ENCODE measurements around the gene MIF4GD.
"Not testable (repeated sequence)": the region's sequence is repeated elsewhere in the genome, so short reads cannot be mapped to it uniquely, and the experiment has no call there.

The MIF4GD gene

DNA sequence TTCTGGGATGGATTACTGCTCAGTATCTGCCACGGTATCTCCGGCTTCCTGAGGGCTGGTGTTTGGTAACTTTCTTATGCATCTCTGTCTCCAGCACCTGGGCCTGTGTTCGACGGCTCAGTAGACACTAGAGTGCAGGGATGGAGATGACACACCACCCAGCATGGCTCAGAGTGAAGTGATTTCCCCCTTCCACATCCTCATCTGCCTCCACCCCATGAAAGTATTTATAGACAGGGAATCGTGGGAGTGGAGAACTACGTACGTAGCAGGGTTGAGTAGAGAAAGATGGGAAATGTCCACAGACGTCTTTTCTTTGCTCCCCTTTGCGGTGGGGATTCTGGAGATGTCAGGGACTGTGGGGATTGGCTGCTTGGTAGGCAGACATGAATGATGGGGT is 30.0 kb upstream of the MIF4GD start:
- no peak overlapping the region for H3K4me3 ChIP-seq (ENCODE audit: low read depth, low read length)
- in situ Hi-C loops (cut with HindIII; ENCODE audit: low sequenced_read_pairs): no loop called here
- DNase-seq (ENCODE audit: low read depth, low spot score): no peak
- TF ChIP-seq, protein P1, sequence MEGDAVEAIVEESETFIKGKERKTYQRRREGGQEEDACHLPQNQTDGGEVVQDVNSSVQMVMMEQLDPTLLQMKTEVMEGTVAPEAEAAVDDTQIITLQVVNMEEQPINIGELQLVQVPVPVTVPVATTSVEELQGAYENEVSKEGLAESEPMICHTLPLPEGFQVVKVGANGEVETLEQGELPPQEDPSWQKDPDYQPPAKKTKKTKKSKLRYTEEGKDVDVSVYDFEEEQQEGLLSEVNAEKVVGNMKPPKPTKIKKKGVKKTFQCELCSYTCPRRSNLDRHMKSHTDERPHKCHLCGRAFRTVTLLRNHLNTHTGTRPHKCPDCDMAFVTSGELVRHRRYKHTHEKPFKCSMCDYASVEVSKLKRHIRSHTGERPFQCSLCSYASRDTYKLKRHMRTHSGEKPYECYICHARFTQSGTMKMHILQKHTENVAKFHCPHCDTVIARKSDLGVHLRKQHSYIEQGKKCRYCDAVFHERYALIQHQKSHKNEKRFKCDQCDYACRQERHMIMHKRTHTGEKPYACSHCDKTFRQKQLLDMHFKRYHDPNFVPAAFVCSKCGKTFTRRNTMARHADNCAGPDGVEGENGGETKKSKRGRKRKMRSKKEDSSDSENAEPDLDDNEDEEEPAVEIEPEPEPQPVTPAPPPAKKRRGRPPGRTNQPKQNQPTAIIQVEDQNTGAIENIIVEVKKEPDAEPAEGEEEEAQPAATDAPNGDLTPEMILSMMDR (IDR thresholded peaks at IDR 0.05; ENCODE audit: low read depth, low read length): no peak

DNA sequence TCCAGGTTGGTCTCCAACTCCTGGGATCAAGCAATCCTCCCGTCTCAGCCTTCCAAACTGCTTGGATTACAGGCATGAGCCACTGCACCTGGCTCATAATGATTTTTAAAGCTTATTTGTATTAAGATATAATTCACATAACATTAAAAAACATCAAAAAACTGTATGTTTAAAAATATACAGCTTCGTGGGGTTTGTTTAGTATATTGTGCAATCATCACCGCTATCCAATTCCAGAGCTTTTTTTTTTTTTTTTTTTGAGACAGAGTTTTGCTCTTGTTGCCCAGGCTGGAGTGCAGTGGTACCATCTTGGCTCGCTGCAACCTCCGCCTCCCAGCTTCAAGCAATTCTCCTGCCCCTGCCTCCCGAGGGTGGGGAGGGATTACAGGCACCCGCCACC is 29.2 kb upstream of the MIF4GD start:
- H3K4me3 ChIP-seq (ENCODE audit: low read depth, low read length): no peak overlapping the region
- in situ Hi-C loops (cut with HindIII; ENCODE audit: low sequenced_read_pairs): no loop called here
- DNase-seq (ENCODE audit: low read depth, low spot score): no peak
- TF ChIP-seq, protein P1 (IDR thresholded peaks at IDR 0.05; ENCODE audit: low read depth, low read length): no peak

DNA sequence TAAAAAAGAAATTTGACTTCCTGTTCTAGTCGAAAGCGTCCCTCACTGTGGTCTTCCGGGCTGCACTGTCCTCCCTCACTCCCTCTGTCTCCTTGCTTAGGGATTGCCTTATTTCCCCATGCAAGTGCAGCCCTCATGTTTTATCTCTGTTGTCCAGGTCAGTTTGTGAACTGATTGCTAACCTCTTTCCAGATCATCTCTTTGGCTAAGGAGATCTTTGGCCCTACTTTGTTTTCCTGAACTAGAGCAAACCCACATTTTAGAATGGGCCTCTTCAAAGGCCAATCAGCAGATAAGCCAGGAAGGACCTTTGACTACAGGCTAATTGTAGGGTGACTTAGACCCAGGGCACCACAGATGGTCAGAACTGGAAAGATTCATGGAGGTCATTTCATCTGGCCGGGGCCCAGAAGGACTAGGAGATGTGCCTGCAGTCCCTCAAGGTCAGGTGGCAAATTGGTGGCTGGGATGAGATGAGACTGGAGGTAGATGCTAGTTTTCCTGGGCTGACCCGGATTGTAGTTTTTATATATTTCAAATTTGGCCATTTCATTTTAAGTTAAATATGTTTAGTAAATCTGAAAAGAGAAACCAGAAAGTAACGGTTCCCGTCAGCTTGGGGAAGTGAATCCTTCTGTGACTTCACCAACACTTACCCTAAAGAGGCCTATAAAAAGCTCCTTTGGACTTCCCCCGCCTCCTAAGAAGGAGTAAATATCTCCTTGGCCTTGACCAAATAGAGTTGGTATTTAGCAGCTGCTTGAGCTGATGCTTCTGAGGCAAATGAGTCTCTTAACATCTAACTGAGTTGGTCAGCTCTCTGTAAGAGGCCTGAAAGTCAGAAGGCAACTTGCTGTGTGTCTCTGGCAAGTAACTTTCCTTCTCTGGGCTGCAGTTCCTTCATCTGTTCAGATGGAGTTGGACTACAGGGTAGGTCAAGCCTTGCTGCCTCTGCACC is 24.4 kb upstream of the MIF4GD start:
- no peak overlapping the region for H3K4me3 ChIP-seq (ENCODE audit: low read depth, low read length)
- TF ChIP-seq, protein P1 (IDR thresholded peaks at IDR 0.05; ENCODE audit: low read depth, low read length): no peak
- no peak for DNase-seq (ENCODE audit: low read depth, low spot score)
- in situ Hi-C loops (cut with HindIII; ENCODE audit: low sequenced_read_pairs): no loop called here

DNA sequence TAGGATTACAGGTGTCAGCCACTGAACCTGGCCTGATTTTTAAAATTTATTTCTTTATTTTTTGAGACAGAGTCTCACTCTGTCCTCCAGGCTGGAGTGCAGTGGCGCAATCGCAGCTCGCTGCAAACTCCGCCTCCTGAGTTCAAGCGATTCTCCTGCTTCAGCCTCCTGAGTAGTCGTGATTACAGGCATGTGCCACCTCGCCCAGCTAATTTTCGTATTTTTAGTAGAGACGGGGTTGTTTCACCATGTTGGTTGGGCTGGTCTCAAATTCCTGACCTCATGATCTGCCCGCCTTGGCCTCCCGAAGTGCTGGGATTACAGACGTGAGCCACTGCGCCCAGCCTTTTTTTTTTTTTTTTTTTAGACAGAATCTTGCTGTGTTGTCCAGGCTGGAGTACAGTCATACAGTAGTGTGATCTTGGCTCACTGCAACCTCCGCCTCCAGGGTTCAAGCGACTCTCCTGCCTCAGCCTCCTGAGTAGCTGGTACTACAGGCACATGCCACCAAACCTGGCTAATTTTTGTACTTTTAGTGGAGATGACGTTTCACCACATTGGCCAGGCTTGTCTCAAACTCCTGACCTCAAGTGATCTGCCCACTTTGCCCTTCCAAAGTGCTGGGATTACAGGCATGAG is 21.9 kb upstream of the MIF4GD start:
- H3K4me3 ChIP-seq (ENCODE audit: low read depth, low read length); DNase-seq (ENCODE audit: low read depth, low spot score); in situ Hi-C loops (cut with HindIII; ENCODE audit: low sequenced_read_pairs): not testable (repeated sequence)

DNA sequence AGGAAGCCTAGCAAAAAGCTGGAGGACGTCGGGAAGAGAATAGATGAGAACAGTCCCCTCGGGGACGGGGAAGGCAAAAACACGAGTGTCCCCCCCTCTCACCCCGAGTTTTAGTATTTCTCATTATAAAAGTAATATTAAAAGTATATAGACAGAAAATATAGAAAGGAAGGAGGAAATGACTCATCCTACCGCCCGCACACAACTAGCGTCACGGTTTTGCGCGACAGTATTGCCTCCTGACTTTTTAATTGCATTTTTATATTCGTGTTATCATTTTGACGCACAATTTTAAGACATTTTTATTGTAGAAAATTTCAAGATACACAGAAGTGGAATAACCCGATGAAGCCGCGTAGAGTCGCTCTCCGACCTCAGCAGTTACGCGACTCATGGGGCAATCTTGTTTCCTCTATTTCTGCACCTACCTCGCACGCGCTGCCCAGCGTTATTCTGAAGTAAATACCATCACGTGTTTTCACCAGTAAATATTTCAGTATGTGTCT is 18.9 kb upstream of the MIF4GD start:
- DNase-seq (ENCODE audit: low read depth, low spot score): peak; percentile 68
- H3K4me3 ChIP-seq (ENCODE audit: low read depth, low read length): peak overlapping the region; percentile 55
- in situ Hi-C loops (cut with HindIII; ENCODE audit: low sequenced_read_pairs): no loop called here
- TF ChIP-seq, protein P1 (IDR thresholded peaks at IDR 0.05; ENCODE audit: low read depth, low read length): no peak

DNA sequence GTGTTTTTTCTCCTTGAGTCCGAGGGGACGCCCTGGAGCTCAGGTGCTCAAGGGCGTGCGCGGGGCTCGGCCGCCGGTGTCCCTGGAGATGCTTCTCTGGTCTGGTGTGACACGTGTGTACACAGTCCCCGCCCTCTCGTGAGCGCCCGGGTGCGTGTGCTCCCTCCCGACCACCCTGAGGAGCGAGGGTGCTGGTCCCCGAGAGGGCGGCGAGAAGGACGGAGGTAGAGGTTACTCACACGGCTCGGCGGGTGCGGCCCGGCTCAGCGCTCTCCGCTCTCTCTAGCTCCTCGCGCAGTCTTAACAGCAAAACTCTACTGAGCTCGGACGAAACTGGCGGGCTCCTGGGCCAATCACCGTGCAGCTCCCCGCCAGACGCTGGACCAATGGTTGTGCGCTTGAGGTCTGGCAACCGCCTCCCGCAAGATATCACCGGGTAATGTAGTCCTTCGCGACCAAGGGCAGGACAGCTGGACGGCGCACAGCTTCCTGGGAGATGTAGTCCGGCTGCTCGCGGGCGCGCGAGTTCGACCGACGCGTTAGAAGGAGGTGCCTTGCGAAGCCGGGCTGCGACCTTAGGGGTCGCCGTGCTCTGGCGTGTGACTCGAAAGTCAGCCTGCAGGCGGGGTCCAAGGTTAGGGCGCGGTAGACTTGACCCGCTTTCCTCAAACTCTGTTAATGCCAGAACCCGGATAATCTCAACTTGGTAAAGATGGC is 18.2 kb upstream of the MIF4GD start, which contains the start of gene SLC25A19:
Gene SLC25A19 (minus strand): TSS at position 319 of the 717 bp plus-strand sequence. CDS start 2,669 bp downstream, outside the sequence.
- TF ChIP-seq, protein P1 (IDR thresholded peaks at IDR 0.05; ENCODE audit: low read depth, low read length): no peak
- in situ Hi-C loops (cut with HindIII; ENCODE audit: low sequenced_read_pairs): no loop called here
- peak; percentile 99 for DNase-seq (ENCODE audit: low read depth, low spot score)
- H3K4me3 ChIP-seq (ENCODE audit: low read depth, low read length): peak within 1 kb of the TSS; percentile 55

Measured in astrocyte of the spinal cord (primary cell).